Stimulated activated effector memory CD8-positive, alpha-beta T cell treated with anti-CD3 and anti-CD28 coated beads, Interleukin-12 subunit alpha, Interleukin-12 subunit beta, amount 100 ng/mL, for 72 hours (primary cell): ENCODE measurements around the gene DAND5.
"Not testable (repeated sequence)": the region's sequence is repeated elsewhere in the genome, so short reads cannot be mapped to it uniquely, and the experiment has no call there.

Experiments used
- ATAC-seq: fragments of 150-1000 bp; cut with Tn5 transposase; 2 replicates; pipeline ENCODE4 v1.10.0; 2021
- DNase-seq, 2 donors: peaks; one replicate each; pipeline ENCODE4 v3.0.0; 2021 to 2022; ENCODE audit warnings: low spot score in 2 of 2
- H3K27ac Mint-ChIP-seq: one replicate; pipeline ENCODE4 v1.8.0; 2022; ENCODE audit warnings: mild to moderate bottlenecking, mixed read lengths
- H3K36me3 Mint-ChIP-seq: one replicate; pipeline ENCODE4 v1.8.0; 2022; ENCODE audit warnings: mild to moderate bottlenecking, mixed read lengths
- H3K4me1 Mint-ChIP-seq: one replicate; pipeline ENCODE4 v1.8.0; 2022; ENCODE audit warnings: mixed read lengths
- H3K4me3 Mint-ChIP-seq: one replicate; pipeline ENCODE4 v1.8.0; 2022; ENCODE audit warnings: mild to moderate bottlenecking, mixed read lengths
- H3K9me3 Mint-ChIP-seq: one replicate; pipeline ENCODE4 v1.8.0; 2022; ENCODE audit warnings: mixed read lengths

Gene DAND5

GRCh38 chr19:12939975-12940423 is 29.4 kb upstream of the DAND5 start:
- H3K4me1 Mint-ChIP-seq: peaks cover 64% of the 10 kb centered on the region
- peak overlapping the region; percentile 98 for H3K27ac Mint-ChIP-seq
- H3K4me3 Mint-ChIP-seq: peak overlapping the region; percentile 96
- ATAC-seq: no peak
- DNase-seq: no peak
- H3K36me3 Mint-ChIP-seq: peaks cover 71% of the 10 kb centered on the region
- H3K9me3 Mint-ChIP-seq: no peaks in the 10 kb centered on the region

GRCh38 chr19:12940897-12941296 is 28.5 kb upstream of the DAND5 start:
- H3K36me3 Mint-ChIP-seq: peaks cover 80% of the 10 kb centered on the region
- ATAC-seq (no peak), DNase-seq (no peak)
- peak overlapping the region; percentile 96 for H3K4me3 Mint-ChIP-seq
- peak overlapping the region; percentile 98 for H3K27ac Mint-ChIP-seq
- peaks cover 72% of the 10 kb centered on the region for H3K4me1 Mint-ChIP-seq
- no peaks in the 10 kb centered on the region for H3K9me3 Mint-ChIP-seq

DNA sequence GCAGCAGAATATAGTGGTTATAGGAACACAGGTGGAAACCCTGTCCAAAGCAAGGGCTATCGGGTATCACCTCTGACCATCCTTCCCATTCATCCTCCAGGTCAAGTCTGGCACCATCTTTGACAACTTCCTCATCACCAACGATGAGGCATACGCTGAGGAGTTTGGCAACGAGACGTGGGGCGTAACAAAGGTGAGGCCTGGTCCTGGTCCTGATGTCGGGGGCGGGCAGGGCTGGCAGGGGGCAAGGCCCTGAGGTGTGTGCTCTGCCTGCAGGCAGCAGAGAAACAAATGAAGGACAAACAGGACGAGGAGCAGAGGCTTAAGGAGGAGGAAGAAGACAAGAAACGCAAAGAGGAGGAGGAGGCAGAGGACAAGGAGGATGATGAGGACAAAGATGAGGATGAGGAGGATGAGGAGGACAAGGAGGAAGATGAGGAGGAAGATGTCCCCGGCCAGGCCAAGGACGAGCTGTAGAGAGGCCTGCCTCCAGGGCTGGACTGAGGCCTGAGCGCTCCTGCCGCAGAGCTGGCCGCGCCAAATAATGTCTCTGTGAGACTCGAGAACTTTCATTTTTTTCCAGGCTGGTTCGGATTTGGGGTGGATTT is 25.8 kb upstream of the DAND5 start:
- H3K4me3 Mint-ChIP-seq: peak overlapping the region; percentile 83
- H3K4me1 Mint-ChIP-seq: peaks cover 72% of the 10 kb centered on the region
- H3K27ac Mint-ChIP-seq: peak overlapping the region; percentile 98

DNA sequence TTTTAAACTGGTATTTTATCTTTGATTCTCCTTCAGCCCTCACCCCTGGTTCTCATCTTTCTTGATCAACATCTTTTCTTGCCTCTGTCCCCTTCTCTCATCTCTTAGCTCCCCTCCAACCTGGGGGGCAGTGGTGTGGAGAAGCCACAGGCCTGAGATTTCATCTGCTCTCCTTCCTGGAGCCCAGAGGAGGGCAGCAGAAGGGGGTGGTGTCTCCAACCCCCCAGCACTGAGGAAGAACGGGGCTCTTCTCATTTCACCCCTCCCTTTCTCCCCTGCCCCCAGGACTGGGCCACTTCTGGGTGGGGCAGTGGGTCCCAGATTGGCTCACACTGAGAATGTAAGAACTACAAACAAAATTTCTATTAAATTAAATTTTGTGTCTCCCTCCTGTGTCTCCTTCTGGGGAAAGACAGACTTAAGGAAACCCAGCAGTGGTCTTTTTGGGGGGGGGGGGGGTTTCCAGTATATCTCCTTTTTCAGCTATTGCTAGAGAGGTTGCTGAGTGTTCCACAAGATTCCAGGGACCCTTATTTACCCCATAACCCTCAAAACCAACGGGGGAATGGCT is 25.2 kb upstream of the DAND5 start:
- no peak for DNase-seq
- no peaks in the 10 kb centered on the region for H3K9me3 Mint-ChIP-seq
- H3K27ac Mint-ChIP-seq: peak overlapping the region; percentile 98
- peaks cover 100% of the 10 kb centered on the region for H3K36me3 Mint-ChIP-seq
- peaks cover 73% of the 10 kb centered on the region for H3K4me1 Mint-ChIP-seq
- H3K4me3 Mint-ChIP-seq: peak overlapping the region; percentile 83
- ATAC-seq: no peak

More for the DNA sequence above, 25.8 kb upstream of the DAND5 start:
- Mint-ChIP-seq H3K9me3 (no peaks in the 10 kb centered on the region), H3K36me3 (peaks cover 100% of the 10 kb centered on the region)
- ATAC-seq: no peak
- no peak for DNase-seq

GRCh38 chr19:12945479-12946091 is 23.8 kb upstream of the DAND5 start, which contains the start of gene RAD23A:
RAD23A (plus strand) TSS chr19:12945862; CDS start chr19:12945949, 87 bp downstream.
- peak within 1 kb of the TSS; percentile 98 for H3K27ac Mint-ChIP-seq
- ATAC-seq (peak; percentile 85), DNase-seq (peak; percentile 99)
- peaks cover 73% of the 10 kb centered on the region for H3K4me1 Mint-ChIP-seq
- peaks cover 100% of the 10 kb centered on the region for H3K36me3 Mint-ChIP-seq
- no peaks in the 10 kb centered on the region for H3K9me3 Mint-ChIP-seq
- peak within 1 kb of the TSS; percentile 83 for H3K4me3 Mint-ChIP-seq

DNA sequence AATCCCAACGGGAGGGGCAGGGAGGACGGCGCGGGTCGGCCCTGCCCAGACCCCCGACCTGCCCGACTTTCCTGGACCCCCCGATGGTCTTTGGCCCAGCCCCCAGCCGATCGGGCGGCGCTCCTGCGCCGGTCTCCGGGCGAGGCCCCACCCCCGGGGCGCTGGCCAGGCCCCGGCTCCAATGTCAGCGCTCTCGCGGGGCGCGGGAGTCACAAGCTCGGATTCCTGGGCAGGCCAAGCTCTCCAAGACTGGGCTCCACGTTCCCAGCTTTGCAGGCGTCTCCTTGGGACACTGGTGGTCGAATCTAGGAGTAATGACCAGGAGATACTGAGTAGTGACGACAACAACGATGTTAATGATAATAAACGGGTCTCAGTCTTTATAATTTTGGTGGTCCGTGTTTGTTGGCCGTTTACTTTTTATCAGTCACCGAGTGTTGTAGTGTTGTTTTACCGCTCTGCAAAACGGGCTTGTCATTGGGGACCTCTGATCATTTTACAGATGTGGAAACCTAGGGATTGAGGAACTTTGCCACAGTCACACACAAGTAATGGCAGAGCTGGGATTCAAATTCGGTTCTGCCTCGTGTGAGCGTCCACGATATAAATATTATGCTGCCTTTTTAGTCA is 23.2 kb upstream of the DAND5 start:
- Mint-ChIP-seq H3K4me1 (peaks cover 71% of the 10 kb centered on the region), H3K9me3 (no peaks in the 10 kb centered on the region), H3K27ac (peak overlapping the region; percentile 98), H3K4me3 (peak overlapping the region; percentile 83), H3K36me3 (peaks cover 100% of the 10 kb centered on the region)
- DNase-seq (peak in 1 of 2 donors; percentile 74), ATAC-seq (peak; percentile 73)

DNA sequence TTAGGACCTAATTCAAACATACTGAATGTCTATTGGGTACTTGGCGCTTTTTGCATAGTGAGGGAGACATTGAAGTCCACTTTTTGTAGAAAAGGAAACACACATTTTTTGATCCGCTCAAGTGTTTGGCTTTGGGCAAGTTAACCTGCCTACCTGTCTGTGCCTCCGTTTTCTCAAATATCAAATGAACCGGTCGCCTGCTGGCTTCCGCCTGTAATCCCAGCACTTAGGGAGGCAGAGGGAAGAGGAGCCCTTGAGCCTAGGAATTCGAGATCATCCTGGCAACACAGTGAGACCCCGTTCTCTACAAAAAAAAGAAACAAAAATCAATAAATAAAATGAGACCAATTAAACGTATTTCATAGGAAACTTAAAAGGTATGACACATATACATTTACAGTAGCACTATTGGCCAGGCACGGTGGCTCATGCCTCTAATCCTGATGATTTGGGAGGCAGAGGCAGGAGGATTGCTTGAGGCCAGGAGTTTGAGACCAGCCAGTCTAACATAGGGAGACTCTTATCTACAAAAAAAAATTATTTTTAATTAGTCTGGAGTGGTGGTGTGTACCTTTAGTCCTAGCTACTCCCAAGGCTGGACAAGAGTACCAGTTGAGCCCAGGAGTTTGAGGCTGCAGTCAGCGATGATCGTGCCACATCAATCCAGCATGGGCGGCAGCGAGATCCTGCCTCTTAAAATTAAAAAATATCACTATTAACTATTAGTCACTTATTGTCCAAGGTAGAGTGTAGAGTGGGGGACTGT is 22.5 kb upstream of the DAND5 start:
- DNase-seq (no peak), ATAC-seq (no peak)
- peaks cover 71% of the 10 kb centered on the region for H3K4me1 Mint-ChIP-seq
- H3K4me3 Mint-ChIP-seq: peak overlapping the region; percentile 83
- peaks cover 100% of the 10 kb centered on the region for H3K36me3 Mint-ChIP-seq
- H3K9me3 Mint-ChIP-seq: no peaks in the 10 kb centered on the region
- H3K27ac Mint-ChIP-seq: peak overlapping the region; percentile 98

DNA sequence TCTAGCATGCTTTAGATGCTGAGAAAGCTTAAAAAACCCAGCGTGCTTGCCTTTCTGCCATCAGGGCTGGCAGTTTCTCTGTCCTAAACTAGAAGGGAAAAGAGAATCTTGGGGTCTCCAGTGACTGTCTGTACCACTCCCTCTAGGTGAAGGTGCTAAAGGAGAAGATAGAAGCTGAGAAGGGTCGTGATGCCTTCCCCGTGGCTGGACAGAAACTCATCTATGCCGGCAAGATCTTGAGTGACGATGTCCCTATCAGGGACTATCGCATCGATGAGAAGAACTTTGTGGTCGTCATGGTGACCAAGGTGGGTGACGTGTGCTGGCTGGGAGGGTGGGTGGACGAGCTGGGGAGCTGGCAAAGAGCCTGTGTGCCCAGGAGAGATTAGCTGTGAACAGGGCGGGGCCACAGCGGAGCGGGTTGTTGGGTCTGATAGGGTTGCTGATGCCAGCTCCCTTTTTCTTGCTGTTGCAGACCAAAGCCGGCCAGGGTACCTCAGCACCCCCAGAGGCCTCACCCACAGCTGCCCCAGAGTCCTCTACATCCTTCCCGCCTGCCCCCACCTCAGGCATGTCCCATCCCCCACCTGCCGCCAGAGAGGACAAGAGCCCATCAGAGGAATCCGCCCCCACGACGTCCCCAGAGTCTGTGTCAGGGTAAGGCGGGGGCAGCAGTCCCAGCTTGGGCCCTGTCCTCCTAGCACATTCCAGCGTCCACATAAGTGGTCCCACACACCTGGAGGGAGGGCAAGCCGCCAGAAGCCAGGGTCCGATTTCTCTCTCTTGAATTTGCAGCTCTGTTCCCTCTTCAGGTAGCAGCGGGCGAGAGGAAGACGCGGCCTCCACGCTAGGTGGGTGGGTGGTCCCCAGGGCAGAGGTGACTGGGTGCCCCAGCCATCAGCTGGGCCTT is 21.4 kb upstream of the DAND5 start:
- H3K4me1 Mint-ChIP-seq: peaks cover 62% of the 10 kb centered on the region
- DNase-seq (no peak), ATAC-seq (no peak)
- peaks cover 100% of the 10 kb centered on the region for H3K36me3 Mint-ChIP-seq
- H3K4me3 Mint-ChIP-seq: peak overlapping the region; percentile 83
- H3K9me3 Mint-ChIP-seq: no peaks in the 10 kb centered on the region
- H3K27ac Mint-ChIP-seq: peak overlapping the region; percentile 60

DNA sequence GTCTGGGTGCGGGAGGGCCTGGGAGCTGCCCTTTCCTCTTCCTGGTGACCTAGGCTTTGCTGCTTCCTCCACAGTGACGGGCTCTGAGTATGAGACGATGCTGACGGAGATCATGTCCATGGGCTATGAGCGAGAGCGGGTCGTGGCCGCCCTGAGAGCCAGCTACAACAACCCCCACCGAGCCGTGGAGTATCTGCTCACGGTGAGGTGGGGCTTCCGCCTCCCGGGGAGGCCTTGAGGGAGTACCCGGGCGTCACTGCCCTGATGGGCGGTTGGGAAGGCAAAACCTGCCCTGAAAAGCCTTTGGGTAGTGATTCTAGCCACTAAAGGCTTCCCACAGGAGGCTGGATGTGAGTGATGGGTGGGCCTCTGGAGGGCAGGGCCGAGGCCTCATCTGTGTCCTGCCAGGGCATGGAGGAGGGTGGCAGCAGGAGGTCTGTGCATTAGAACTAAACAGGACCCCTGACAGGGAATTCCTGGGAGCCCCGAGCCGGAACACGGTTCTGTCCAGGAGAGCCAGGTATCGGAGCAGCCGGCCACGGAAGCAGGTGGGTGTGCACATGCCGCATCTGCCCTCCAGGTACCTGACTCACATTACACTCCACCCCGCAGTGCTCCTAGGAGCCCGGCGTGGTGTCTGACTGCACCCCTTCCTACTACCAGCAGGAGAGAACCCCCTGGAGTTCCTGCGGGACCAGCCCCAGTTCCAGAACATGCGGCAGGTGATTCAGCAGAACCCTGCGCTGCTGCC is 20.6 kb upstream of the DAND5 start:
- Mint-ChIP-seq H3K27ac (peak overlapping the region; percentile 60), H3K4me3 (no peak overlapping the region), H3K9me3 (no peaks in the 10 kb centered on the region), H3K36me3 (peaks cover 100% of the 10 kb centered on the region), H3K4me1 (peaks cover 57% of the 10 kb centered on the region)
- ATAC-seq (no peak), DNase-seq (no peak)

DNA sequence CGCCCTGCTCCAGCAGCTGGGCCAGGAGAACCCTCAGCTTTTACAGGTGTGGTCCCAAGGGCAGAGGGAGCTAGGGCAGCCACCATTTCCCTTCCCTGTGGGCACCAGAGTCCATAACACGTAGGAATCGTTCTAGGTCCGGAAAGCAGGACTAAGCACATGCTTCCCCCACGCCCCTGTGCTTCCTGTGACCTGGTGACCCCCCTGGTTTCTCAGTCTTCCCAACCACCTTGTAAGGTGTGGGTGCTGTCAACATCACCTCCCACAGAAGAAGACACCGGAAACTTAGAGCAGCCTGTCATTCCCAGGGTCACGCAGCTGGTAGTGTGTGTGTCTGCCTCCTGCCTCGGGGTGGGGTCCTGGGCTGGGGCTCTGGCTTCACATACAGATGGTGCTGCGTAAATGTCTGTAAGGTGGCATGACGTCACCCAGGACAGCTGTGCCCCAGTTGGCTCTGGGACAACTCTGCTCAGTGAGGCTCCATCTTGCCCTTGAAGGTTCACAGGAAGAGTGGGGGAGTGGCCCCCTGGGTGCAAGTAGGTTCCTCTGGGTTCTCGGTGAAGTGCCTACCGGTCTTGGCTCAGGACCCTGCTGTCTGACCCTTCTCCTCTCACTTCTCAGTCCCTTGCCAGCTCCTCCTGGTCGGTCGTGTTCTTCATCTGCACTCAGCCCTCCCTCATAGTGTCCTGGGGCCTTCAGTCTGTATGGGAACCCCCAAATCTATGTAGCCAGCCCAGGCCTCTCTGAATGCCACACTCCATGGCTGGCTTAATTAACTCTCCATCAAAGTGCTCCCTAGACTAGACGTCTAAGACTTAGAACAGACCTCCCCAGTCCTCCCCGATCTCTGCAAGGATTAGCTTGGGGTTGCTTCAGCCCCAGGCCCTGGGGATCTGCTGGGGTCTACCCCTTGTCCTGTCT is 19.8 kb upstream of the DAND5 start:
- H3K4me3 Mint-ChIP-seq: no peak overlapping the region
- no peak for ATAC-seq
- no peak for DNase-seq
- peaks cover 100% of the 10 kb centered on the region for H3K36me3 Mint-ChIP-seq
- H3K9me3 Mint-ChIP-seq: no peaks in the 10 kb centered on the region
- peaks cover 58% of the 10 kb centered on the region for H3K4me1 Mint-ChIP-seq
- peak overlapping the region; percentile 79 for H3K27ac Mint-ChIP-seq

GRCh38 chr19:12952050-12952449 is 17.3 kb upstream of the DAND5 start:
- peaks cover 58% of the 10 kb centered on the region for H3K4me1 Mint-ChIP-seq
- not testable (repeated sequence) for DNase-seq, H3K4me3 Mint-ChIP-seq, H3K9me3 Mint-ChIP-seq, ATAC-seq
- H3K36me3 Mint-ChIP-seq: peaks cover 85% of the 10 kb centered on the region
- peak overlapping the region; percentile 48 for H3K27ac Mint-ChIP-seq

GRCh38 chr19:12952488-12953137 is 16.8 kb upstream of the DAND5 start:
- H3K4me1 Mint-ChIP-seq: peaks cover 54% of the 10 kb centered on the region
- H3K36me3 Mint-ChIP-seq: peaks cover 80% of the 10 kb centered on the region
- no peak for ATAC-seq
- DNase-seq: no peak
- H3K27ac Mint-ChIP-seq: peak overlapping the region; percentile 48
- H3K9me3 Mint-ChIP-seq: no peaks in the 10 kb centered on the region
- no peak overlapping the region for H3K4me3 Mint-ChIP-seq
